GM19025 (cell line): Measurements from ENCODE around the gene TMEM59.
A peak's percentile ranks its signal among the peaks of the same experiment; 100 is the strongest.
"Not testable (repeated sequence)": the region's sequence is repeated elsewhere in the genome, so short reads cannot be mapped to it uniquely, and the experiment has no call there.

ENCODE experiments used
- ATAC-seq: cut with Tn5 transposase; IDR thresholded peaks from one replicate; pipeline ENCODE4 v1.9.1; 2021; ENCODE audit warnings: mild to moderate bottlenecking, low read depth, moderate library complexity; ENCODE audit not compliant: unreplicated experiment

TMEM59 gene

DNA sequence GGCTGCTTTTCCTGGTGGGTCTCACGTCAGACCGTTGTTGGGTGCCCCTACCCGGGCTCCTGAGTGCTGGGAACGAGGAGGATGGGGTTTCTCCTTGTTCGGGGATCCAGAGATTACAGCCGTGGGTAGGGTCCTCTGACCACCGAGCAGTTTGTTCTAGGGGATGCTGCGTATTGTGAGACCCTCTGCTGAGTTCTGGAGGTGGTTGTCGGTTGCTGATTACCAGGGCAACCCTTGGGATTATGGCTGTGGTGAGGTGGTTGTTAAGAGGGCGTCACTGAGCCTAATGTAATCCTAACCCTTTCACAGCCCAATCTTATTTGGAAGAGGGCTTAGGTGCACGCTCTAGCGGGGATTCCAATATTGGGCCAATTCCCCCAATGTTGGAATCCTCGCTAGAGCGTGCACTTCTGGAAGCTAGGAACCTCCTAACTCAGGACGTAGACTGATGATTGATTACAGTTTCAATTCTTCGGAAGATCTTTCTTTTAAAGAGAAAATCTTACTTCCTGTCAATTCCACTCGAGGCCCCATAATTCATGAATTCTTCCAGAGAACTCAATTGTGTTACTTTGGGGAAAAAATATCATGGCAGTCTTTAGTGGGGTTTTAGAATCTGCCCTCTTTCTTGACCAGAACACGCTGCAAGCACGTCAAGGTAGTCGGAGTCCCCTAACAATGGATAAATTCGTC is 887 bp upstream of the TMEM59 start:
- no peak for ATAC-seq

DNA sequence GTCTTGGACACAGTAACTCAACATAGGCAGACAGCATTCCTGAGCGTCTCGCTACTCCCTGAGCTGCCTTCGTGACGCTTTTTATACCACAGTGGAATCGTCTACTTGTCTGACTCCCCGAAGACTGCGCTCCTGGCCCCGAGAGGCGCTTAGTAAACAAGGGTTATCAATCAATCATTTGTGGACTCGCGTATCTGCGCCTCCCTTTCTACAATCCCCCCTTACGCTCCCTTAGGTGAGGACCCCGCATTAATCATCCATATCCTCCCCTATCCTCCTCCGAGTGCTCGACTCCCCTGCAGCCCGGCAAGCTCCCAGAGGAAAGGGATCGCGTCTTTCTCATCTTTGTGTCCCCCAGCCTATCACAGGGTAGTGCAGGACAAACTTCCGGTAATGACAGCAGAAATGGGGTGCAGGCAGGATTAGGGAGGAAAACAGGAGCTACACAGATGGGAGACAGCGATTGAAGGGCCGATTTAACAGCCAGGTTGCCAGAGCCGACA is 522 bp downstream of the TMEM59 start:
- peak; percentile 5 for ATAC-seq

DNA sequence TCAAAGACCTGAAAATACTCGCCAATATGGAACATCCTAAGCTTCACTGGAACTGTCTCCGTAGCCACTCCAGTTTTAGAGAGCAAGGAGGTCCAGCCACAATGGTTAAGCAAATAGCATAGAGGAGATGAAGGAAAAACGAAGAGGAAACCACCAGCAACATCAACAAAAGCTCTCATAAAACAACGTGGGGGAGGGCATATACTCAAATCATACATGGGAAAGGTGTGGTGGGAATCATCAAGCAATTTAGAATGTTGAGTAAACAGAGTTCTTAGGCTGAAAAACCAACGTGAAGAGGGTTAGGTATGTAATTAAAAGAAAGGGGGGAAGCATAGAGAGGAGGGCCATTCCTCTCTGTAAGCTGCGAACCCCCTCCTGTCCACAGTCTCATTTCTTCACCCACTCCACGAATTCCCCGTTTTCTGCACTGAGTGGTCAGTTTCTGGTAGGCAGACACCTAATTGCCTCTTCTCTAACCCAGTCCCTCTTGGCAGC is 1.0 kb downstream of the TMEM59 start:
- no peak for ATAC-seq

DNA sequence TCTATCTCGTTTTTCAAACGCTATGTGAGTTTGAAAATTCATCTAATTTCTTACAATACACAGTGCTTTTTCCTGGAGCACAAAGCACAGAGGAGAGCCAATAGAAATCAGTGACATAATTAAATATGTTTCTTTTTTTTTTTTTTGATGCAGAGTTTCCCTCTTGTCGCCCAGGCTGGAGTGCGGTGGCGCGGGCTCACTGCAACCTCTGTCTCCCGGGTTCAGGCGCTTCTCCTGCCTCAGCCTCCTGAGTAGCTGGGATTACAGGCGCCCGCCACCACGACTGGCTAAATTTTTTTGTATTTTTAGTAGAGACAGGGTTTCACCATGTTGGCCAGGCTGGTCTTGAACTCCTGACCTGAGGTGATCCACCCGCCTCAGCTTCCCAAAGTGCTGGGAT is 2.6 kb downstream of the TMEM59 start:
- ATAC-seq, result not testable (repeated sequence)

DNA sequence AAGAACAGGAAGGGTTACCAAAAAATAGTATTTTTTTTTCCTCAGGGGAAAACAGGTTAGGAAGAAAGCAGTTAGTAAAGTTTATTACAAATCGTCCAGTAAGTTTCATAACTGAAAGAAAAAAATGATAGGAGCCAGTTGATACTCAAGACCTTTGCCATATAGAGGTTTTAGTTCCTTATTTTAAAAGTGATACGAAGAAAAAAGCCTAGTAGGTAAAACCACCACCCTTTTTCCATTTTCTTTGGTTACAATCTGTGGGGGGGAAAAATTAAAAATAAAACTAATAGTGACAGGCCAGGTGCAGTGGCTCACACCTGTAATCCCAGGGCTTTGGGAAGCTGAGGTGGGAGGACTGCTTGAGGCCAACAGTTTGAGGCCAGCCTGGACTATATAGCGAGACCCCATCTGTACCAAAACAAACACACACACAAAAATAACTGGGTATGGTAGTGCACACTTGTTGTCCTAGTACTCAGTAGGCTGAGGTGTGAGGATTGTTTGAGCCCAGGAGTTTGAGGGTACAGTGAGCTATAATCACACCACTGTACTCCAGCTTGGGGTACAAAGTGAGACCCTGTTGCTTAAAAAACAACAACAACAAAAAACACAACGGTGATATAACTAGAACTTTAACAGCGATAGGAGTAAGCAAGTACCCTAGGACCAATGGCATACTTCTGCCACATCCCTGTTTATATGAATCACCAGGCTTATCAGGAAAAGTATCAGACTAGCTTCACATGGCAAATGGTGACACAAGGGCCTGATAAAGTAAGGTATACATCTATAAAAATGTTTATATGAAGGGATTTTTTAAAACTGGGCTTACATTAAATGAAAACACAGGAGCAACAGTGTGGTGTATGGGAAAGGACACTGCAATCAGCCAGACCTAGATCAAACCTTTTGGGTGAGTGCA is 5.4 kb downstream of the TMEM59 start:
- ATAC-seq, result no peak

DNA sequence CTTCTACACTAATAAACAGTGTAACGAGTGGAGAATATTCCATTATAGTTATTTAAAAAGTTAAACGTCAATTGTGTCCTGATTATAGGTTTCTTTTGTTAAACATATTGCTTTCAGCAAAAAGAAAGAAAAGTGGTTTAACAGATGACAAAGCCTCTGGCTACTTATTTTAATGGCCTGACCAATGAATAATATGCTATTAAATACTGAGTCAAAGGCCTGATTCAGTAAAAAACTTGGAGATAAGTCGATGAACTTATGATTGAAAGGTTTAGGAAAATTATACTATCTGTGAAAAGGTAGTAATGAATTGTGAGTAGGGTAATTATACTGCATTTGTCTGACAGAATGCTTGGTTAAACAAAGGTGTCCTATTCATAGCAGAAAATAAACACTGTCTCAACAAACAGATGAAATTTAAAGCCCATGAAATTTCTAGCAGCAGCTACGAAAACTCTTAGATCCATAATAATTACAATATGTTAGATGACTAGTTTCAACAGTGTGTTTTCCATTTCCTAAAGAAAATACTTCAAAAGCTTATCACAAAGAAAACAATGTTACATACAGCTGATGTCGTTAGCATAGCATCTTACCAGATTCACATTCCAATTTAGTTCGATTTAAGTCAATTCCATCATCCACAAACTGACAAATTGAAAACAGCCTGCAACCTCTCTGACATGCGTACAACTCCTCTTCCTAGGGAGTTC is 6.2 kb downstream of the TMEM59 start:
- no peak for ATAC-seq

DNA sequence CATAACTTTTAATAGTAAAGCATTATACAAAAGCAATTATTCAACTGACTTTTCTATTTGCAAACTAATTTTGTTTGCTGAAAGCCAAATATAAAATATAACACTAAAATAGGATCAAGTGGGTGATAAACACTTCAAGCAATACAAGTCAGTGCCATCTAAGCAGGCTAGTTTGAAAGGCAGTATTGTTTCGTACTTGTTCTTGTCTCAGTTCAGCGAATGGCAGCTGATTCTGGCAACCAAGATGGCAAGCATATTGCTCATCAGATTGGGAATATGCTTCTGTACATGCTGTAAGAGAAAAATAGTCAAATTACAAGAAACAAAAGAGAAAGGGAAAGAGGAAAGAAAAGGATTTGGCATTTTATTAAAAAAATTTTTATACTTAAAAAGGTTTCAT is 7.5 kb downstream of the TMEM59 start:
- ATAC-seq, result no peak

DNA sequence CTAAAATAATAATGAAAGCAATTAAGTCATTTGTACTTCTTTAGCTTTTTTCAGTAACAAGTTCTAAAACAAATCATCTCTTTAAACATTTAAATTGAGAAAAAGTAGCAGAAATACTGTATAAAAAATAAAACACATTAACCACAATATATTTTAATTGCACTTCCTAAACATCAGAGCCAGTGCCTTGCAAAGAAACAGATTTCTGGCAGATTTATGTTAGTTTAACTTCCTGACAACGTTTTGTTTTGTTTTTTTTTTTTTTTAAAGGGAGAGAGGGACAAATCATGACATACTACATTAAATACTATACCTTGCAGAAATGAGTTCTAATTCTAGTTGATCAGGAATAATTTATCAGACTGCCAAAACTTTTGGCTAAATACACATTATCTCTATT is 11.2 kb downstream of the TMEM59 start:
- ATAC-seq, result no peak

DNA sequence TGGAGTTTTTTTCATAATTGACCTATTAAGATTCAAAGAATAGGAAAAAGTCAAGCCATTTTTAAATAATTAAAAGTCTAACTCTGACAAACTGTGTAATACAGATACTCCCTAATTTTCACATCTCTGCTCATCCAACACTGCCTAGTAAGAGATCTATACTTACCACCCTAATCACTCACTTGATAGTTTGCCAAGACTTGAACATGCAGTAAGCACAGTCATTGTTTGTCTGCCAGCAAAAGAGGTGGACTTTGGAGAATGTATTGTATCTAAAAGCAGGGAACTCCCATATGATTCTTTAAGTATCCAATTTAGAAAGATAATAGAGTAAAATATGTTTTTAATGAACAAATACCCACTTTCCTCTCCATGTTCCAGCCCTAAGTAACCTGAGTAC is 15.5 kb downstream of the TMEM59 start:
- no peak for ATAC-seq

DNA sequence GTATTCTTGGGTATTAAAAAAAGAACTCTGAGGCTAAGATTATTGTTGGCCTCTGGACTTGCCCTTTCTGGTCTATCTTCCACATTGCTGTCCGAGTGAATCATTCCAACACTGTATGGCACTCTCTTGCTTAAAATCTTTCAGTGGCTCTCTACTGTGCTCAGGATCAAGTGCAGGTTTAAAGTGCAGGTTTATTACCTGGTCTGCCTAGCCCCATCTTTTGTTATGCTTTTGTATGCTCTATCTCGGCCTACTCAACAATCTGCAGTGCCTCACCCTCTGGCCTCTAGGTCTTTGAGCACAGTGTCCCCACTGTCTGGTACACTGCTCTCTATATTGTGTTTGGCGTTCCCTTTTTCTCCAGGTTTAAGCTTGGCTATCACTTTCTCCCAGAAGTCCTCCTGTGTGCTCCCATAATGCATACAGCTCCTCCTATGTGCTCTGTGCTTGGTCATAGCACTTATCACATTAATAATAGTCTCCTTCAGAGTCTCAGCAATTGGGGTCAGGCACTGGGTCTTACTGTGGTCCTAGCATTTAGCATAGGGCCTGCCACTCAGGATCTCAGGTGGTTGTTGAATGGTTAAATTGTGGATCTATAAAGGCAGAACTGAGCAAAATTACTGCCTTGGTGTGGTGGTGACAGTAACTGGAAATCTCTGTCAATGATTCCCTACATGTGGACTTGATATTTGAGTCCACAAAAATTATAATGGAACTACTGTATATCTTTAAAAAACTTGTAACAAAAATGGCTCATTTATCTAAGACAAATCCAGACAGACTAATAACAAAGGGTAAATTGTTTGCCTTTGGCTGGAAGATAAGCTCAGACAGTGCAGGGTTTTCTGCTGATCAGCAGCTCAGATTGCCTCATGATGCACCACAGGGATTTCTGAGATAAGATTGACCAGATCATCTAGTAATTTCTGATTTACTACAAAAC is 24.4 kb downstream of the TMEM59 start:
- no peak for ATAC-seq

DNA sequence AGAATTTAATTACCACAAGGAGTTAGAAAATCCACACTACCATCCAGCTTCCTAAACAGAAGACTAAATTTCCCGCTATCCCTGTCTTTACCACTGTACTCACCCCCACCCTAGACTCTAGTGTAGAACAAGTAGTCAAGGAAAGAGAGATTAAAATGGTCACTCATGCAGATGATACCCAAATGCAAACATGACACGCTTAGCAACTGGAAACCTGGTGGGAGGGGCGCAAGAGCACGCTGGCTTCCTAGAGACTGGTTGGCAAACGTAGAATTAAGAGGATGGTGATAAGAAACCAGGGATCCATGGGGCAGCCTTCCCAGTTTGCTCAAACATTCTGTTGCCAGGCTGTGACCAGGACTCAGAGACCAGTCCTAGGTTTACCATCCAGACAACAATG is 25.2 kb downstream of the TMEM59 start:
- ATAC-seq, result no peak

DNA sequence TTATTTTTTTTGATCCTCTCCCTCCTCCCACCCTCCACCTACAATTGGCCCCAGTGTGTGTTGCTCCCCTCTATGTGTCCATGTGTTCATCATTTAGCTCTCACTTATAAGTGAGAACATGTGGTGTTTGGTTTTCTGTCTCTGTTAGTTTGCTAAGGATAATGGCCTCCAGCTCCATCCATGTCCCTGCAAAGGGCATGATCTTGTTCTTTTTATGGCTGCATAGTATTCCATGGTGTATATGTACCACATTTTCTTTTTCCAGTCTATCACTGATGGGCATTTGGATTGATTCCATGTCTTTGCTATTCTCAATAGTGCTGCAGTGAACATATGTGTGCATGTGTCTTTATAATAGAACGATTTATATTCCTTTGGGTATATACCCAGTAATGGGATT is 28.2 kb downstream of the TMEM59 start:
- not testable (repeated sequence) for ATAC-seq

DNA sequence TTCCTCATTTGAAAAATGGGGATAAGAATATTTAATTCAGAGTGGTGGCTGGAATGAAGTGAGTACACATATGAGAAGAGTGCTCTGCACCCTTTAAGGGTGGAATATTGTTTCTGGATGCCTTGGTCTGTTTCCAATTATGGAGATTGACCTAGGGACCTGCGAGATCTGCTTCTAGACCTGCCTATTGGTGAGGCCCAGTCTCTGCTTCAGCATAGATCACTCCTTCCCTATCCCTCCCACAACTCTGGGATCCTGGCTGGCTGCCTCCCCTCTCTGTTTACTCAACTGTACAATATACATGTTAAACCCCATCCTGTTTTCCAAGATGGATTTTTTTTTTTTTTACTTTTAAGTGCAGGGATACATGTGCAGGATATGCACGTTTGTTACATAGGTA is 28.6 kb downstream of the TMEM59 start:
- ATAC-seq, result no peak

DNA sequence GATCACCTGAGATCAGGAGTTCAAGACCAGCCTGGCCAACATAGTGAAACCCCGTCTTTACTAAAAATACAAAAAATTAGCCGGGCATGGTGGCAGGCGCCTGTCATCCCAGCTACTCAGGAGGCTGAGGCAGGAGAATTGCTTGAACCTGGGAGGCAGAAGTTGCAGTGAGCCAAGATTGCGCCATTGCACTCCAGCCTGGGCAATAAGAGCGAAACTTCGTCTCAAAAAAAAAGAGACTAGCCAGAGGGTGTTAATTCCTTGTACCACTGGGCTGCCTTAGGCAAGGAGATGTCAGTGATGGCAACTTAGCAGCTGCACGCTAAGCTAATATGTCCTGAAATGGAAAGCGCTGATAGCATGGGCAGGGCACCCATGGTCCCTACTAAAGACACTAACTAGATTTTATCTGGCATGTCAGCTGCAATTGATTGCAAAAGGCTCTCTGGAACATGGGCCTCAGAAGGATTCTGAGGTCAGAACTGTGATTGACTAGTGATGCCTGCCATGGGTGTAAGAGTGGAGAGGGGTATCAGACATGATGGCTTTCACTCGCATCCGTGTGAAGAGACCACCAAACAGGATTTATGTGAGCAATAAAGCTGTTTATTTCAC is 33.3 kb downstream of the TMEM59 start:
- ATAC-seq, result not testable (repeated sequence)

DNA sequence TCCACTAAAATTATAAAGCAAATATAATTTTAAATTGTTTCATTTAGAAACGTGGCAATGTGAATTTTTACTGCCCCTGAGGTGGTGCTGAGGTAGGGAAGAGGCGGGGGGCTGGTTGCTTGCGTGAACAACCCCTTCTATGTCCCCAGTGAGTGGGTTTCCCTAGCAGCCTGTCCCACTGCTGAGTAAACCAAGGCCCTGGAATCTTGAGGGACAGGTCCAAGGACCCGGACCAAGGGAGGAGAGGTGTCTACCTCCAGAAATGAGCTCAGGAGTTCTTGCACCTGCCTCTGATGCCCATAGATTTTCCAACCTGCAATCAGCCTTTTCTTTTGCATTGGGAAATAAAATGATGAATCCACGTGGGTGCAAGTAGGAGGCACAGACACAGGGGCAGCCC is 34.4 kb downstream of the TMEM59 start:
- no peak for ATAC-seq

DNA sequence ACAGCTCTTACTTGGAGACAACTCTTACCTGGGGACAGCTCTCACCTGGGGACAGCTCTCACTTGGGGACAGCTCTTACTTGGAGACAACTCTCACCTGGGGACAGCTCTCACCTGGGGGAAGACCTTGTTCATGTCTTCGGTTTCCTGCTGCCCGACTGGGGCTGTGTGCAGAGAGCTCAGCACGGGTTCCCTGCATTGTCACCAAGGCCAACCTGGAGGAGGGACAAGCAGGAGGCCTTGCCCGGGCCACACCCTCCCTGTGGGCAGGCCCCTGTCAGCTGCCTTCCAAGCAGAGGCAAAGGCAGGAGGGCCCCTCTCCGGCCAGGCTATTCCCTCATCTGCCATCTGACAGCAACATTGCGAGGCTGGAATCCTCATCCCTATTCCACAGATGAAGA is 35.0 kb downstream of the TMEM59 start, which contains the start of gene LDLRAD1:
Gene LDLRAD1, minus strand, starts transcription at position 208 of the 400 bp plus-strand sequence. Its CDS starts 74 bp downstream, at position 134.
- no peak for ATAC-seq

DNA sequence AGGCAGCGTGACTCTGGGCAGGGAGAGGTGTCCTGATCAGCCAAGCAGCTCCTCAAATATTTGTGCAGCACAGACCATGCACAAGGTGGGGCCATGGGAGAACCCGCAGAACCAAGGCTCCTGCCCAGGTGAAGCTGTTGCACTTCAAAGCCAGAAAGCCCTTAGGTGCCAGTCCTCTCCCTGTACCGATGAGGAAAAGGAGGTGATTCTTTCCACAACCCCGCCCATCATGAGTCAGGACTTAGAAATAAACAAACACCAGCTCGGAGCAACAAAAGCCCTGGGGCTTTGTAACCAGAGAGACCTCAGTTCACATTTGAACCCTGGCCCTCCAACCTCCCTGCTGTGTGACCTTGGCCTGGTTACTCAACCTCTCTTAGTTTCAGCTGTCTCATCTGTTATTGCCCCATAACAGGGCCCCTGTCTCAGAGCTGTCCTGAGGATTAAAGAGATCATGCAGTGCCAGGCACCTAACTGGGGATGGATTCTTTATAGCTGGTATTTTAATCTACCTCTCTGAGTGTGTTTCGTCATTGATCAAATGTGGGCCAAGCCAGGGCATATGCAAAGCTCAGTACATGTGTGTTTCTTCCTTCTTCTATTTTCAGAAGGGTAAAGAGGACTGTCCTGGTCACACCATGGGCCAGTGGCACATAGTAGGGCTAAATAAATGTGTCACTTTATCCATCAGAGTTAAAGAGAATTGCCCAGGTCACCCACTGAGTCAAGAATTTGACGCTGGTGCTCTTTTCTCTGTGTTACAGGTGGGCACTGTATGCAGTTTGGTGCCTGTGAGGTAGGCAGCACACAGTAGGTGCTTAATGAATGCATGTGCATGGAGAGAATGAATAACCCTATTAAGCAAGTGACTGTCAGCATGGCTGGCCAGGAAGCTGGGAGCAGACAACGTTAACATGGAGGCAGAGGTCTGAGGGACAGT is 36.4 kb downstream of the TMEM59 start:
- ATAC-seq, result no peak

DNA sequence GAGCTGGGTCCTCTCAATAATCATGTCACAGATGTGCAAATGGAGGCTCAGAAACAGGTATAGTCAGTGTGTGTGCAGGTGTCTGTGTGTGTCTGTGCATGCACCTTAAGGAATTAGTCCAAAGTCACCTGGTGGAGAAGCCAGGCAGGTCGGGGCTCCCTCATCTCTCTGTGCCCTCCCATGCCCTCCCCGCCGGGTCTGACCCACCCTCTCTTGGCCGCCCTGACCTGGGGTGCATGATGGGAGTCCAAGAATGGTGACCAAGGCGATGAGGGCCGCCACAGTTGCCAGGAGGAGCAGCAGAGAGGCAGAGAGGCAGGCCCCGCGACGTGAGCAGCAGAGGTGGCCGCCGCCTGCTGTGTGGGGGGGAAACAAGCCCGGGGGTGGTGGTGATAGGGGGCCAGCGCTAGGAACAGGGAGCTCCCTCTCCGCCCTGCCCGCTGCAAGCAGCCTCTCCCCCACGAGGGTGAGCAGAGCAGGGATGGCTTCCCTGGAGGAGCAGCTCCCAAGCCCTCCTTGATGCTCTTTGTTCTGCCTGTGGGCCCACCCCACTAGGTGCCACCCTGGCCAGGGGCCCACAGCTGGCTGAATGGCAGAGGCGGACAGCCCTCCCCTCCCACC is 38.9 kb downstream of the TMEM59 start:
- ATAC-seq, result no peak
